GM18505 (cell line): ENCODE results near the gene PGAM4.
"Not testable (repeated sequence)": the region's sequence is repeated elsewhere in the genome, so short reads cannot be mapped to it uniquely, and the experiment has no call there.

Source experiments
- ATAC-seq: cut with Tn5 transposase; IDR thresholded peaks from one replicate; pipeline ENCODE4 v1.9.1; 2021; ENCODE audit not compliant: unreplicated experiment
- POLR2A ChIP-seq: IDR thresholded peaks from 4 replicates; pipeline ENCODE4 v1.6.1; 2011; ENCODE audit warnings: borderline replicate concordance; ENCODE audit not compliant: insufficient read depth, insufficient read length; ENCODE audit errors: extremely low read depth

The PGAM4 gene

DNA sequence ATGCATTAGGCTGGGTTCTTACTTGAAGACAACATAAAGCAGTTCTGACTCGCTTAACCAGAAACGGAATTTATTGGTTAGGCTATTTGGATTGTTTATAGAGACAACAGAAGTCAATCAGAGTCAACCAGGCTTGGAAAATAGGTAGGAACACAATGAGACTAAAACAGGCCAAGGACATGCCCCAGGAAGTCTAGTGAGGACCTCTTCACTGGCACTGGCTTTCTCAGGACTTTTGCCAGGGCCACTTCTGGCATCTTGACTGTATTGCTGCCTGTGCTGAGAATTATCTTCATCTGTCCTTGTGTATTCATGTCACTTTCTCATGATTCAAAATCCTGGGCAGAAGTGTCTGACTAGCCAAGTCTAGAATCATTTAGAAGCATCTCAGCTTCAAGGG lies 19.6 kb downstream of the PGAM4 start:
- ATAC-seq: no peak
- TF ChIP-seq POLR2A: no peak

DNA sequence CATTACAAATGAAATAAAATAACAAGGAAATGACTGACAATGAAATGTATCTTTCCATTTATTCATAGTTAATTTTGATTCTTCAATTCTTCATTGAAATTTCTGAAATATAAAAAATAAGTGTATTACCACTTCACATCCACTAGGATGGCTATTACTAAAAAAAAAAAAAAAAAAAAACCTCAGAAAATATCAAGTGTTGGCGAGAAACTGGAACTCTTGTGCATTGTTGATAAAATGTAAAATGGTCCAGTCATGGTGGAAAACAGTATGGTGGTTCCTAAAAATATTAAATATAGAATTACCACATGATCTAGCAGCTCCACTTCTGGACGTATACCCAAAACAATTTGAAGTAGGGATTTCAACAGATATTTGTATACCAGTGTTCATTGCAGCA lies 22.9 kb downstream of the PGAM4 start:
- no peak for ATAC-seq
- no peak for TF ChIP-seq POLR2A

DNA sequence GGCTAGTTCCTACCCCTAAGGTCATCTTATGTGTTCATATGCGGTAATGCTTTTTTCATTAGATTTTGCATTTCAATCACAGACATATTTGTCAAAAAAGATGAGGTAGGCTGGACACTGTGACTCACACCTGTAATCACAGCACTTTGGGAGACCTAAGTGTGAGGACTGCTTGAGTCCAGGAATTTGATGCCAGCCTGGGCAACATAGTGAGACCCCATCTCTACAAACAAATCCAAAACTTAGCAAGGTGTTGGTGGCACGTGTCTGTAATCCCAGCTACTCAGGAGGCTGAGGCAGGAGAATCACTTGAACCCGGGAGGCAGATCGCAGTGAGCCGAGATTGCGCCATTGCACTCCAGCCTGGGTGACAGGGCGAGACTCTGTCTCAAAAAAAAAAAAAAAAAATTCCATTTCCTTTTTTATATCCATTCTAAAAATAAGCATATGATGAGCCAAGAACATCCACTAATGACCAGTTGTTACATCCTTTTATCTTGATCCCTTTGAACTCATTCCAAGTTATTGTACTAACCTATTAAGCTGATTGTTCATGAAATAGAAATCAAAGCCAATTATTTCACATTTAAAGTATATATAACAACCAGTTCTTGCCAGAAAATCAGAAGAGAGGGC lies 23.4 kb downstream of the PGAM4 start:
- TF ChIP-seq POLR2A: no peak

DNA sequence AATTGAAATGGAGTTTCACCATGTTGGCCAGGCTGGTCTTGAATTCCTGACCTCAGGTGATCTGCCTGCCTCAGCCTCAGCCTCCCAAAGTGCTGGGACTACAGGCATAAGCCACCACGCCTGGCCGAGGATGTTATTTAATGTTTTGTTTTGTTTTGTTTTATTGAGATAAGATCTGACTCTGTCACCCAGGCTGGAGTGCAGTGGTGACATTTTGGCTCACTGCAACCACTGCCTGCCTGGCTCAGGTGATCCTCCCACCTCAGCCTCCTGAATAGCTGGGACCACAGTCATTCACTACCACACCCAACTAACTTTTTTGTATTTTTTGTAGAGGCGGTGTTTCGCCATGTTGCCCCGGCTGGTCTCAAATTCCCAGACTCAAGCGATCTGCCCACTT lies 24.4 kb downstream of the PGAM4 start:
- not testable (repeated sequence) for ATAC-seq

More for the DNA sequence above, 23.4 kb downstream of the PGAM4 start:
- no peak for ATAC-seq

DNA sequence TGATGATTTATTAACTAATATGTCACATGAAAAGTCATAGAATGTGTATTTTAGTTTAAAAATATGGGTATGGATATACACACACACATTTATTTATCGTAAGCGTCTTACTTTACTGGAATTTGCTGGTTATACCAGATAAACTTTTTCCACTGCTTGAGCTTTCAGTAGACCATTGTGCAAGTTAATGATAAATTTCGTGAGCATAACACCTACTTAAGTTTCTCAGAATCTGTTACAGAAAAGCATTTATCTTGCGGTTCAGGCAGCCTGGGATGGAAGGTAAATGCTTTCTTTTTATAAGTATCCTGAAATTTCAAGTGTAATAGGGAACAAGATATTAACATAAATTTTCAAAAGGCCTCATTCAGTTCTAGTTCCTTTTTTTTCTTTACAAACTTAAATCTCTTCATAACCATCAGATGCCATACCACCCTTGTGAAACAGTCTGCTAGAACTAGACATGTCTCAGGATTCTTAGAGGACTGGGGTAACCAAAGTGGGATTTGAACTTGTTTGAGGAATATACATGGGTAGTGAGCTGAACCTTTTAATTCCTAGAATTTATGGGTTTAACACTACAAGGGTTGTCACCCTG lies 31.3 kb downstream of the PGAM4 start:
- no peak for TF ChIP-seq POLR2A
- no peak for ATAC-seq

DNA sequence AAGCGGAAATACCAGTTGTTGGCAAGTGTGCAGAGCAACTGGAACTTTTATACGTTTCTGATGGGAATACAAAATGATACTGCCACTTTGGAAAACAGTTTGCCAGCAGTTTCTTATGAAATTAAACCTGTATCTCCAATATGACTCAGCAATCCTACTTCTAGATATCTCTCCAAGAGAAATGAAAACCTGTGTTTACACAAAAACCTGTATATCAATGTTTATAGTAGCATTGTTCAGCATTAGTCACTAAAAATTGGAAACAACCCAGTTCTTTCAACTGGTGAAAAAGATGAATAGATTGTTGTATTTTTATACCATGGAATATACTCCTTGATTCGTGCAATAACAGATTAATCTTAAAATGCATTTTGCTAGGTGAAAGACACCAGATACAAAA lies 32.1 kb downstream of the PGAM4 start:
- ATAC-seq: no peak
- TF ChIP-seq POLR2A: no peak

DNA sequence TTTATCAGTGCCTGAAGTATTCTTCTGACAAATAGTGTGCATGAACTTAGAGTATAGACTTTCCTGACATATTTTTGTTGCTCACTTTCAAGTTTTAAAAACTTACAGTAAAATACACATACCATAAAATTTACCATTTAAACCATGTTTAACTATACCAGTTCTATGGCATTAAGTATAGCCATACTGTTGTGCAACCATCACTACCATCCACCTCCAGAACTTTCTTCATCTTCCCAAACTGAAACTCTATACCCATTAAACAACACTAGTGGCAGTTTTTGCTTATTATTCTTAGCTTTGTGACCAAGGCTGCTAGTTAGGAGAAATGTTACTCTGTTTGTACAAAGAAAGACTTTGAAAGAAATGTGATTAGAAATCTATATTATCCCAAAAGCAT lies 33.1 kb downstream of the PGAM4 start:
- TF ChIP-seq POLR2A: no peak
- no peak for ATAC-seq

DNA sequence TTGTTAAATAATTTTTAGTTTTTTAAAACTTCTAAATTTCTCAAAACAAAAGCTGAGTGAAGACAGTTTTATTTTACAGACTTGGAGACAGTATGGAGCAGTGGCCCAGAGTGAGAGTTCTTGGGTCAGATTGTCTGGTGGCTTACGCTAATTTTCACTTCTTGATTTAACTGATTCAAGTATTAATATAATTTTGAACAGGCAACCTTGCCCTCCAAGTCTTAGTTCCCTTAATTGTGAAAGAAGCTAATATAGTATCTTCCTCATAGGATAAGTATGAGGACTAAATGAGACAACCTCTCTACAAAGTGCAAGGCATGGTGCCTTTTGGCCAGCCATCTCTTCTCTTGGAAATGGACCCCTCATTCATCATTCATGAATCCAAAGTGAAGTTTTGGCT lies 33.6 kb downstream of the PGAM4 start:
- no peak for ATAC-seq
- no peak for TF ChIP-seq POLR2A

DNA sequence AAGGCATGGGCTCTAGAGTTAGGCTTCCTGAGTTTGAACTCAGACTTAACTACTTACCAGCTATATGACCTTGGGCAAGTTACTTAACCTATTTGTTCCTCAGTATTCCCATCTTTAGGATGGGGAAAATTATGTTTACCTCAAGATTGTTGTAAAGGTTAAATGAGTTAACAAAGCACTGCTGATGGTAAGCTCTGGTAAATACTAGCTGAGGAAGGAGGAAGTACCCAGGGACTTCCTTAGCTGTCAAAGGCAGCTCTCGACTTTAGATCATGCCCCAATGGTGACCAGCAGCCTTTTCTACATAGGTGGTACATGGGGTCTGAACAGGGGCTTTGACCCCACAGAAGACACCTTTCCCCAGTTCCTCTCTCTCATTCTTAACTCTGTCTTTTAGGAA lies 38.9 kb downstream of the PGAM4 start:
- no peak for TF ChIP-seq POLR2A
- ATAC-seq: no peak

DNA sequence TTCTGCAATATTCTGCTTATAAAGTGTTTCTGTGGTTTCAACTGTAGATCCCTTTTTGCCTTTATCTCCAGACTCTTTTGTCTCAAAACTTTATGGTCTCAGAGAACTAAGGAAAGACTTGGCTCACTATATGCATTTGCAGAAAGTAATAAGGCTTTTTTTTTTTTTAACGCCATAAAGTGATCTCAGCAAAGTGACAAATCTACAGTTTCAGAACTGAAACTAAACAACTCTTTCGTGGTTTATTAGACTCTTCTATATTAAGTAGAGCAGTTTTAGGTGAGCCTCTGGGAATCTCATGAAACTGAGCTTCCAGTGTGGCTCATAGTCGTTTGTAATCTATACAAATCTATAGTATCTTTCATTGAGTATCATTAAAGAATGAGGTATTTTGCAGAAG lies 43.7 kb downstream of the PGAM4 start:
- TF ChIP-seq POLR2A: no peak
- no peak for ATAC-seq

DNA sequence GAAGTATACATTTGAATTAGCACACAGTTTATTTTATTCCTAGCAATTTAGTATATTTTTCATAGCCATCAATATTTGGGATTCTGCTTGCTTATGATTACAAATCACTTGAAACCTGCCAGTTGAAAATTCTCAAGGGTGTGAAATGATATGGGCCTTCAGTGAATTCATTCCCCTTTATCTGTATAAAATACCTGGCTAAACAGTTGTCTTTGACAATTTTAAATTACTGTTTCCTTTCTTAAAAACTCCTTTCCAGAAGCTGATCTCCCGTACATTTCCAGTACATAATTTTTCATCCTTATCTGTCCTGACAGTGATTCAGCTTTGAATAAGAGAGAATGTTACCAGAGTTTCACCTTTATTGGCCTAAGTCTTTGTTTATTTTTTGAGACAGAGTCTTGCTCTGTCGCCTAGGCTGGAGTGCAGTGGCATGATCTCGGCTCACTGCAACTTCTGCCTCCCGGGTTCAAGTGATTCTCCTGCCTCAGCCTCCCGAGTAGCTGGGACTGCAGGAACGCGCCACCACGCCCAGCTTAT lies 45.0 kb downstream of the PGAM4 start:
- ATAC-seq: no peak
- TF ChIP-seq POLR2A: no peak

DNA sequence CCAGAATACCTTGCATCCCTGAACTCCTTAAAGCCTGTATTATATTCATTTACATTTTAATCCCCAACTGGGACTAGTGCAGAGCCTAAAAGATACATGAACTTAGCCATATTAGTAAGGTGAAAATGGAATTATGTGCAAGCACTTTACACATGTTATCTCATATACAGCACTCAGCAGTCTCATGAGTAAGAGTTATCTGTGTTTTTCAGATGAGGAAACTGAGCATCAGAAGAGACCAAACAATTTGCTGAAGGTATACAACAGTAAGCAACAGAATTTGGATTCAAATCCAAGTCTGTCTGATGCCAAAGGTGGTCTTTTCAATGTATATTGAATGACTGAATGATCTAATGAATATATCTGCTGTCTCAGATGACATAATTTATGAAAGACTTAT lies 46.7 kb downstream of the PGAM4 start:
- no peak for TF ChIP-seq POLR2A
- no peak for ATAC-seq

DNA sequence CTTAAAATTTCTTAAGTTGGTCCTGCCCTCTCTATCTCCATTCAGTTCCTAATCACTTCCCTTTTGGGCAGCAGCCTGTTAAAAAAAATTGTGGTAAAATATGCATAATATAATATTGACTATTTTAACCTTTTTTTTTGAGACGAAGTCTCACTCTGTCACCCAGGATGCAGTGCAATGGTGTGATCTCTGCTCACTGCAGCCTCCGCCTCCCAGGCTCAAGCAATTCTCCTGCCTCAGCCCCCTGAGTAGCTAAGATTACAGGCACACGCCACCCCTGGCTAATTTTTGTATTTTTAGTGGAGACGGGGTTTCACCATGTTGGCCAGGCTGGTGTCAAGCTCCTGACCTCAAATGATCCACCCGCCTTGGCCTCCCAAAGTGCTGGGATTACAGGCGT lies 50.1 kb downstream of the PGAM4 start:
- not testable (repeated sequence) for ATAC-seq

DNA sequence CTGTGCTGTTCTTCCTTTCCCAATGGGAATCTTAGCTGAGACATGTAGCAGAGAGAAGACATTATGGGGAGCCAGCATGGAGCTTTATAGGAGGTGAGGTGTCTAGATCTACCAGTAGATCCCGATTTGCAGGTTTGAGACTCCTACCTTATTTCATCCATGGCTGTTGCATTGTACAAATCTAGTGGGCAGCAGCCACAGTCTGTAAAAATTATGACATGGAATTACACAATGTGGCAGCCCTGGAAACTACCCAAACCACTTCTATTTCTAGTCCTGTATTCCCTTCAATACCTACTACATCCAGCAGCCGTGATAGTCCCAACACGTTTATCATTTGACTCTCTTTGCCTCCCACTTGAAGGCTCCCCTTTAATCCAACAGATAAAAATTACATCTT lies 50.9 kb downstream of the PGAM4 start:
- no peak for ATAC-seq
- TF ChIP-seq POLR2A: no peak
